Measurements from ENCODE around the gene SLC28A1.

- TF ChIP-seq CTCF (IDR thresholded peaks at IDR 0.05) (no peak), POLR2A (IDR thresholded peaks at IDR 0.05) (no peak)
These were observed 5.2 kb upstream of the SLC28A1 start for GRCh38 chr15:84879088-84879780.
